ENCODE results near the gene PAX6.

PAX6 gene

GRCh38 chr11:31808721-31809540, 2.2 kb downstream of the PAX6 start:
- no peak for DNase-seq (ENCODE audit: low read depth in 2 of 2)

GRCh38 chr11:31807799-31808667, 3.1 kb downstream of the PAX6 start:
- DNase-seq (ENCODE audit: low read depth in 2 of 2), result no peak

GRCh38 chr11:31806928-31807798, 4.0 kb downstream of the PAX6 start:
- DNase-seq (ENCODE audit: low read depth in 2 of 2), result no peak

GRCh38 chr11:31806186-31806927, 4.8 kb downstream of the PAX6 start:
- no peak for DNase-seq (ENCODE audit: low read depth in 2 of 2)

DNA sequence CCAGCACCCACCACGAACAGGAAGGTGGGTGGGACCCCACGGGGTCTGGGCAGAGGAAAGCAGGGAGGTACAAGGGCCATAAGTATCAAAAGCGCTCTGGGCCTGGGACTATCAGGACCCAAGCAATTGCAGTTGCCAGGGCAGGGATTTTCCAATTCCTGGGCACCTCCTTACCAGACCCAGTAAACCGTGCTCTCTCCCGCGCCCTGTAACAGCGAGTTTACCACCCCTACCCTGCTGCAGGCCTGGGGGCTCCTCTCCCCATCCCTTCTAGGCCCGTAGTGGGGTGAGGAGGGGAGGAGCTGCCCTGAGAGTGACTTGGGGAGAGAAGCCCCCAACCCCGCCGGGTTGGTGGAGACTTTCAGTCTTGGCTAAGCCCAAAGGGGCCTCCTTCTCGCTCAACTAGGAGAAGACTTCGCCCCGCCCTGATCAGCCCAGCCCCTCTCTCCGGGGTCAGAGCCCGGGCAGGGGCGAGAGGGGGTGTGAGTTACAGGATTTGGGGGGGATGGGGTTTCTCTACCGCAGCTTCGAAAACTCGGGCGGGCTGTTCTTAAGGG, 5.4 kb downstream of the PAX6 start:
- no peak for DNase-seq (ENCODE audit: low read depth in 2 of 2)

DNA sequence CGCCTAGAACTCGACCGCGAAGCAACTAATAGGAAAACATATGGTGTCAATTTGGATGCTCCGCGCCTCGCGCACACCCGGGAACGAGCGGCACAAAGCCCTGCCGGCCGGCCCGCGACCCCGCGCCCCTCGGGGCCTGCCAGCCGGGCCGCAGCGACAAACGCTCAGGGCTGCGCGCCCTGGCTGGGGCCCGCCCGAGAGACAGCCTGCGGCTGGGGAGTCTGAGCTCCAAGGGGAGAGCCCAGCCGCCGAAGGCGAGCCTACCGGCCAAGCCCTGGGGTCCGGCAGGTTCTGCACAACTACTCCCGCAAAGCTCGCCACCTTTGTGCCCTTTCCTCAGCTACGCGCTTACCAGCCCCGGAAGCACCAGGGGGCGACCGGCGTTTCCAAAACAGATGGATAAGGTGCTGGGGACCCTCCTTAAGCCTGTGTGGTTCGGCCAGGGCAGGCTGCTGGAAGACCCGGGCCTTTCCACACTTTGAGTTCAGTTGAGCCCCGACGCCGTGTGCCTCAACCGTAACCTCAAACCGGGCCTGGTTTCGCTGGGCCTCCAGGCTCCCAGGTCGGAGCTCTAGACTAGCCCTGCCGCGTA, 6.0 kb downstream of the PAX6 start:
- DNase-seq (ENCODE audit: low read depth in 2 of 2), result no peak

DNA sequence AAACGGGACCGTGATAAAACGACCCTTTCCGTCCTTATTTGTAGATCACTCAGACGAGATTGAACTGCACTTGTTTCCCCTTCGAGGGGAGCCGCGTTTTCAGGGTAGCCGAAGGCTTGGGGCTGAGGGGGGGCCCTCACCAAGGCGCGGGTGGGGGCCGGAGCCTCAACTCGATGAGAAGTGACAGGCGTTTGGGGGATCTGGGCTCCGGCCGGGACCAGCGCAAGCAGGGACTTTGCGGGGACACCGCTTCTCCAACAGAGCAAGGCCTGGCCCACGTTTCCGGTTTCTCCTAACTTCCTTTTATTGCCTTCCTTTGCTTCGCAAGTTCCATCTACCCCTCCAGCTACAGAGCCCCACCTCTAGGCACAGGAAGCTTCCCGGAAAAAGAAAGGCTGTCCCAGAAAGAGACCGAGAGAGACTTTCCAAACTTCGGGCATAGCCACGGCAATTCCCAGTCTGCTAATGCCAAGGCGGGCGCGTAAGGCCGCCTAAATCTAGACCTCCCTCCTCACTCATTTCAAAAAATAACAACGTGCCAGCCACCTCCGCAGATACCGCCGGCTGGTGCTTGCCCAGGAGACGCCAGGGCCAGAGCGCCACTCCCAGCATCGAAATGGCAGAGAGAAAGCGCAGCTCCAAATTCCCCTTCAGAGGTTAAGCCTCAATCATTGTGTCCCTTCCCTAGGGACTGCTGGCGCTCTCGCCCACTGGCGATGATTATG, 6.6 kb downstream of the PAX6 start:
- DNase-seq (ENCODE audit: low read depth in 2 of 2), result no peak

- no peak for DNase-seq (ENCODE audit: low read depth in 2 of 2)
Measured at GRCh38 chr11:31803813-31804311, 7.3 kb downstream of the PAX6 start.

GRCh38 chr11:31802990-31803812, 7.9 kb downstream of the PAX6 start:
- no peak for DNase-seq (ENCODE audit: low read depth in 2 of 2)

- DNase-seq (ENCODE audit: low read depth in 2 of 2), result no peak
Measured at GRCh38 chr11:31802609-31802989, 8.5 kb downstream of the PAX6 start.

GRCh38 chr11:31802000-31802551, 9.0 kb downstream of the PAX6 start:
- no peak for DNase-seq (ENCODE audit: low read depth in 2 of 2)

GRCh38 chr11:31801298-31801702, 9.8 kb downstream of the PAX6 start:
- DNase-seq (ENCODE audit: low read depth in 2 of 2), result no peak

DNA sequence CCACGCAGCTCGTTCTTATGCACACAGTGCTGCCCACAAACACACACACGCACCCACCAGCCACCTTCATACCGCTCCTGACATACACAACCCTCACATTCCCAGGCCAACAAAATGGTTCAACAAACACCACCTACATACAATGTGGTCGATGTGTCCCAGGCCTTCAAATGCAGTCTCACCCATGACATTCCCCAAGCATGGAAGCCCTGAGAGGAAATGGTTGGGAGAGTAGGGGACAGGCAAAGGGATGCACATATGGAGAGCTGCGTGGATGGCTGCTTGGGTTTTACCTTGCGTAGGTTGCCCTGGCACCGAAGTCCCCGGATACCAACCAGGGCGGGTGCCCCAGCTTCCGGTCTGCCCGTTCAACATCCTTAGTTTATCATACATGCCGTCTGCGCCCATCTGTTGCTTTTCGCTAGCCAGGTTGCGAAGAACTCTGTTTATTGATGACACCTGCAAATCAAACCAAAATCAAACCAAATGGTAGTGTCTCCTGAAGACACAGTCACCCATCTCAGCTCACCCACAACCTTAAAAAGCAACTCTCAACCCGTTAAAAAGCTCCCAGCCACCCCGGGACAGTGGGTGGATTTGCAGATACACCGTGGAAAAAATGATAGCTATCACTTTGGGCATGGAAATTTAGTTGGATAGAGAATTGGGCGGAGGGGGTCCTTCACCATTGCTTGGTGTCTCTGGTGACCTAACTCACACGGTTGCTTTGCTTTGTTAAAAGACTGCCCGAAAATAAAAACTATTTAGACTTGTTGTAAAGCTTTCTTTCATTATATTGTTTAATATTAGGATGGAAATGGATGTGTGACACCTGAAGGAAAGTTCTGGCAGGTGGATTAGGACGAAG, 10.5 kb downstream of the PAX6 start:
- no peak for DNase-seq (ENCODE audit: low read depth in 2 of 2)

DNA sequence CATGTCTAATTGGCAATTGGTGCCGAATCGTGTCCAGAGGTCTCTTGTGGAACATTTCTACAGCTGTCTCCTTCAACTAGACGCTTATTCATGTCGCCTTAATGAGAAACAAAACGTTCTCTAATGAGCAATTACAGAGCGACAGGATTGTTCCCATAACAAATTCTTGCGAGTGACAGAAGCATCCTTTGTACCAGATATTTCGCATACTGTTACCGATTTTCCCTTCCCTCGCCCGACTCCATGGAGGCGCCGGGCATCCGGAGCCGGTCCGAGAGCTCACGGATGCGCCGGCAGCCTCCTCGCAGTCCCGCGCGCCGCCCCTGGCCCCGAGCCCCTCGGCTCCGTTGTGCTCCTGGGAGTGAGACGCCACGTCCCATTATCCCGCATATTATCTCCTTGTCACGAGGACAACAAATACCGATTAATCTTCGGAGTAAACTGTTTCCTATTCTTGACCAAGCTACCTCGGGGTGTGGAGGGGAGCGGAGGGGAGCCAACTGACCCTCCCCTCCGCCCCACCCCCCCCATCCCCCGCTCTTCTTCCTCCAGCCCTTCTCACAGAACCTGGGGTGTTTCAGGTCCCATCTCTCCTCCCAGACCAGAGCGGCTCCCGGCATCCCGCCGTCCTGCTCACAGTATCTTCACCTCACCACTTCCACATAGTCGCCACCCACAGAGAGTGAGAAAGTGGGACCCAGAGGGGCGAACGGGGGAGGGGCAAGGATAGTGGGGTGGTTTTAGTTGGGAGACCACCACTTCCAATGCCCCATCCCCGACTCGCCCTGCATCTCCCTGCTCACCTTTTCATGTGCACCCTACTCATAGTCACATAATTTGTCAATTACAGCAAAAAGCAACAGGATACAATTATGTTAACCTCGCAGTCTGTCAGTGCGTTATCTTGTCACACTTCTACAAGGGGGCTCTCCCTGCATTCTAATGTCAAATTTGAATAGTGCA, 11.4 kb downstream of the PAX6 start:
- DNase-seq (ENCODE audit: low read depth in 2 of 2), result no peak

DNA sequence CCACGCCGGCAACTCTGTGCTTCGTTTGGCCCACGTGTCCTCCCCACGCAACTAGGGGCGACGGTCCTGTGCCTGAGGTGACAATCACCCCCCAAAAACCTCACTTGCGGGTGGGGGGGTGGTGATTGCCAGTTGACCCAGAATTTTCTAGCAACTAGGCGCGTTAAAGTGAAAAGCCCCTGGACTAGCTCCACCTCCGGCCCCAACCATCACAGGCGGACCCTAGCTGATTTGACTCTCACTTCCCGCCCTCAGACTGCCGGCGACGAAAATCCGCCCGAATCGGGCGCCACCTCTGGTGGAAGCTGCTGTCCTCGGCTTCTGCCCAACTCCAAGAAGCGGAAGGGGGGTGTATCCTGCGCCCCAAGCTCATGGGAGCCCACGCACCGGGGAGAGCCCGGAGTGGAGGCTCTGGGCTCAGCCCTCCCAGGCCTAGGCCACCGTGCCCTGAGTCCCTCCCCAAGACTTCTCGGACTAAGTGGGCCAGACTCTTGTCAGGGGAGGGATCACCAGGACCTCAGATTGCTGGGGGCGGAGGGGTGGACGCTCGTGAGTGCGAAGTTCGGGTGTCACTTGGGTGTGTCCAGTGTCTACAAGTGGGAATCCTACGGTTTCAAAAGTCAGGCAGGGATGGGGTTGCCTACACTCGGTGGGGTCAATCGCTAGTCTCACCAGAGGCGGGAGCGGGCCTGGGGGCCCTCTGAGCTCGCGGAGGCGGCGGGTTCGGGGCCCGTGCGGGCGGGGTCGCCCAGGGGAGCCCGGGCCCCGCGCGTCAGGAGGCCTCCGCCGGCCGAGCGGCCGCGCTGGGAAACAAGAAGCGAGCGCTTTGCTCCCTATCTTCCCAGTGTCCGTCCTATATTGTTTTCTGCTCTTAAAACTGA, 12.3 kb downstream of the PAX6 start:
- no peak for DNase-seq (ENCODE audit: low read depth in 2 of 2)
